HG02943 (cell line): ENCODE data around the gene EPHB2.
"Not testable (repeated sequence)": the region's sequence is repeated elsewhere in the genome, so short reads cannot be mapped to it uniquely, and the experiment has no call there.

Source experiments
- ATAC-seq: cut with Tn5 transposase; IDR thresholded peaks from one replicate; pipeline ENCODE4 v1.9.1; 2021; ENCODE audit warnings: mild to moderate bottlenecking, low read depth, moderate library complexity; ENCODE audit not compliant: unreplicated experiment

Gene EPHB2

GRCh38 chr1:22710701-22711049 lies at the start of gene EPHB2:
Gene EPHB2 (plus strand): TSS chr1:22710839. CDS start chr1:22710983, 144 bp downstream.
- ATAC-seq: no peak

- no peak for ATAC-seq
Observed at GRCh38 chr1:22661880-22662279, 48.8 kb upstream of the EPHB2 start.

- no peak for ATAC-seq
Observed at GRCh38 chr1:22662318-22662717, 48.3 kb upstream of the EPHB2 start.

- no peak for ATAC-seq
Observed at GRCh38 chr1:22662986-22663408, 47.6 kb upstream of the EPHB2 start.

GRCh38 chr1:22665752-22666151 lies 44.9 kb upstream of the EPHB2 start:
- no peak for ATAC-seq

- no peak for ATAC-seq
Observed at GRCh38 chr1:22666412-22666811, 44.2 kb upstream of the EPHB2 start.

- ATAC-seq: not testable (repeated sequence)
Observed at GRCh38 chr1:22668840-22669239, 41.8 kb upstream of the EPHB2 start.

GRCh38 chr1:22670352-22670975 lies 40.2 kb upstream of the EPHB2 start:
- no peak for ATAC-seq

GRCh38 chr1:22671999-22672398 lies 38.6 kb upstream of the EPHB2 start:
- no peak for ATAC-seq

GRCh38 chr1:22673486-22674409 lies 36.9 kb upstream of the EPHB2 start:
- no peak for ATAC-seq

GRCh38 chr1:22674410-22674749 lies 36.3 kb upstream of the EPHB2 start:
- ATAC-seq: no peak

- not testable (repeated sequence) for ATAC-seq
Observed at GRCh38 chr1:22676151-22676550, 34.5 kb upstream of the EPHB2 start.

GRCh38 chr1:22676916-22677583 lies 33.6 kb upstream of the EPHB2 start:
- no peak for ATAC-seq

- no peak for ATAC-seq
Observed at GRCh38 chr1:22677931-22678896, 32.4 kb upstream of the EPHB2 start.

GRCh38 chr1:22680726-22681125 lies 29.9 kb upstream of the EPHB2 start:
- ATAC-seq: no peak

- no peak for ATAC-seq
Observed at GRCh38 chr1:22681556-22682276, 28.9 kb upstream of the EPHB2 start.

- ATAC-seq: no peak
Observed at GRCh38 chr1:22683547-22683946, 27.1 kb upstream of the EPHB2 start.

- ATAC-seq: no peak
Observed at GRCh38 chr1:22685591-22686059, 25.0 kb upstream of the EPHB2 start.

- ATAC-seq: no peak
Observed at GRCh38 chr1:22687191-22687590, 23.4 kb upstream of the EPHB2 start.

GRCh38 chr1:22688466-22688865 lies 22.2 kb upstream of the EPHB2 start:
- ATAC-seq: no peak
